ENCODE measurements around the gene ANAPC7. TPM values are rescaled to one million over a fixed set of nuclear protein-coding genes. Genes with fewer than 3 reads are reported as not detected.

Gene ANAPC7
- polyA plus RNA-seq, 1 donor (not counting 4 experiments of a cell fraction or from before 2014, with no cell fraction given) = 68.2 TPM

- Histone ChIP-seq H3K4me3 (ENCODE audit: control insufficient read depth in 2 of 3, extremely low read depth in 1 of 3, insufficient read depth in 2 of 3, low read depth in 1 of 3, low read length in 3 of 3) (no peak overlapping the region), H3K9me1 (ENCODE audit: control insufficient read depth, extremely low read depth, insufficient read depth, low read length) (no peaks in the 10 kb centered on the region), H3K27me3 (ENCODE audit: control insufficient read depth, extremely low read depth, insufficient read depth, low read length) (no peaks in the 10 kb centered on the region), H3K27ac (ENCODE audit: control insufficient read depth, insufficient read depth, low read length) (no peak overlapping the region), H4K20me1 (ENCODE audit: control insufficient read depth, extremely low read depth, insufficient read depth, low read length) (peaks cover 3% of the 10 kb centered on the region), H3K36me3 (ENCODE audit: control insufficient read depth in 2 of 2, extremely low read depth in 1 of 2, insufficient read depth in 2 of 2, low read length in 2 of 2) (peaks cover 55 to 75% of the 10 kb centered on the region in 2 experiments), H3K9ac (ENCODE audit: control insufficient read depth, extremely low read depth, insufficient read depth, low read length) (no peak overlapping the region), H2AFZ (ENCODE audit: control insufficient read depth, low read length) (no peak overlapping the region), H3K4me1 (ENCODE audit: control insufficient read depth, extremely low read depth, insufficient read depth, low read length) (peaks cover 15% of the 10 kb centered on the region), H3K79me2 (ENCODE audit: control insufficient read depth, insufficient read depth, low read length) (peaks cover 34% of the 10 kb centered on the region), H3K4me2 (ENCODE audit: control insufficient read depth, extremely low read depth, insufficient read depth, low read depth, low read length) (no peak overlapping the region), H3K9me3 (ENCODE audit: control insufficient read depth, low read depth, low read length) (no peaks in the 10 kb centered on the region)
- DNase-seq (ENCODE audit: low read depth, low spot score) (no peak), FAIRE-seq (no peak)
- dilution Hi-C loops (cut with MboI; ENCODE audit: extremely low pct_ligation_motif_present, low sequenced_read_pairs) = no loop called here
- TF ChIP-seq EZH2 (IDR thresholded peaks at IDR 0.05; ENCODE audit: low read length) = no peak
- TF ChIP-seq, protein P1, sequence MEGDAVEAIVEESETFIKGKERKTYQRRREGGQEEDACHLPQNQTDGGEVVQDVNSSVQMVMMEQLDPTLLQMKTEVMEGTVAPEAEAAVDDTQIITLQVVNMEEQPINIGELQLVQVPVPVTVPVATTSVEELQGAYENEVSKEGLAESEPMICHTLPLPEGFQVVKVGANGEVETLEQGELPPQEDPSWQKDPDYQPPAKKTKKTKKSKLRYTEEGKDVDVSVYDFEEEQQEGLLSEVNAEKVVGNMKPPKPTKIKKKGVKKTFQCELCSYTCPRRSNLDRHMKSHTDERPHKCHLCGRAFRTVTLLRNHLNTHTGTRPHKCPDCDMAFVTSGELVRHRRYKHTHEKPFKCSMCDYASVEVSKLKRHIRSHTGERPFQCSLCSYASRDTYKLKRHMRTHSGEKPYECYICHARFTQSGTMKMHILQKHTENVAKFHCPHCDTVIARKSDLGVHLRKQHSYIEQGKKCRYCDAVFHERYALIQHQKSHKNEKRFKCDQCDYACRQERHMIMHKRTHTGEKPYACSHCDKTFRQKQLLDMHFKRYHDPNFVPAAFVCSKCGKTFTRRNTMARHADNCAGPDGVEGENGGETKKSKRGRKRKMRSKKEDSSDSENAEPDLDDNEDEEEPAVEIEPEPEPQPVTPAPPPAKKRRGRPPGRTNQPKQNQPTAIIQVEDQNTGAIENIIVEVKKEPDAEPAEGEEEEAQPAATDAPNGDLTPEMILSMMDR (optimal IDR thresholded peaks at IDR 0.05 in 1 of 3, IDR thresholded peaks at IDR 0.05 in 1 of 3, conservative IDR thresholded peaks at IDR 0.05 in 1 of 3; ENCODE audit: extremely low read depth in 1 of 3, insufficient read depth in 2 of 3, low read length in 3 of 3) = no peak
These were observed 65.4 kb downstream of the ANAPC7 start for GRCh38 chr12:110337912-110338710.

DNA sequence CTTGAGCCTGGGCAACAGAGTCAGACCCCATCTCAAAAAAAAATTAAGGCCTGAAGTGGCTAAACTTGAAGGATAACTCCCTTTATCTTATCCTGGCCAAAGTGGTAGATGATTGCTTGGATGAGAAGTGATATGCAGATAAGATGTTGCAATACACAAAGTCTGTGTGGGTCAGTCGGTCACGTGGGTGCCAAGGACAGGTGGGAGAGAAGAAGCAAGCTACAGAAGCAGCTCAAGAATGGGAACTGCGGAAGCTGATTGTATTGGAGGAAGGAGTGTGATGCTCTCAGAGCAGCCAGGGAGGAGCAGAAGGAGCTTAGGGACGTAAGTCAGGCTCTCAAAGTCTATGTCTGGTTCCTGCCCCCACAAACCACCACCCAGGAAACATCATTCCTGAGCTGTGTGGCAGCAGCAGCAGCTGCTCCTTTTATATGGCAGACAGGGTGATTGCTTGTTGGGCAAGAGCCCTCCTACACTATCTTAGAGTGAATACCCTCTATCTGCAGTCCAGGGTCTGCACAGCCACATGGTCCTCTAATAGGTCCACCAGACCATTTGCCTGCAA lies 67.9 kb downstream of the ANAPC7 start:
- Histone ChIP-seq H3K9ac (ENCODE audit: control insufficient read depth, extremely low read depth, insufficient read depth, low read length) (no peak overlapping the region), H3K4me3 (ENCODE audit: control insufficient read depth in 2 of 3, extremely low read depth in 1 of 3, insufficient read depth in 2 of 3, low read depth in 1 of 3, low read length in 3 of 3) (no peak overlapping the region), H2AFZ (ENCODE audit: control insufficient read depth, low read length) (no peak overlapping the region), H4K20me1 (ENCODE audit: control insufficient read depth, extremely low read depth, insufficient read depth, low read length) (peaks cover 11% of the 10 kb centered on the region), H3K79me2 (ENCODE audit: control insufficient read depth, insufficient read depth, low read length) (peaks cover 47% of the 10 kb centered on the region), H3K36me3 (ENCODE audit: control insufficient read depth in 2 of 2, extremely low read depth in 1 of 2, insufficient read depth in 2 of 2, low read length in 2 of 2) (peaks cover 55 to 66% of the 10 kb centered on the region in 2 experiments), H3K9me1 (ENCODE audit: control insufficient read depth, extremely low read depth, insufficient read depth, low read length) (no peaks in the 10 kb centered on the region), H3K4me1 (ENCODE audit: control insufficient read depth, extremely low read depth, insufficient read depth, low read length) (peaks cover 9% of the 10 kb centered on the region), H3K9me3 (ENCODE audit: control insufficient read depth, low read depth, low read length) (no peaks in the 10 kb centered on the region), H3K4me2 (ENCODE audit: control insufficient read depth, extremely low read depth, insufficient read depth, low read depth, low read length) (no peak overlapping the region), H3K27ac (ENCODE audit: control insufficient read depth, insufficient read depth, low read length) (no peak overlapping the region), H3K27me3 (ENCODE audit: control insufficient read depth, extremely low read depth, insufficient read depth, low read length) (no peaks in the 10 kb centered on the region)
- no peak for DNase-seq (ENCODE audit: low read depth, low spot score)
- TF ChIP-seq, protein P1 (optimal IDR thresholded peaks at IDR 0.05 in 1 of 3, IDR thresholded peaks at IDR 0.05 in 1 of 3, conservative IDR thresholded peaks at IDR 0.05 in 1 of 3; ENCODE audit: extremely low read depth in 1 of 3, insufficient read depth in 2 of 3, low read length in 3 of 3) = no peak
- TF ChIP-seq EZH2 (IDR thresholded peaks at IDR 0.05; ENCODE audit: low read length) = no peak
- dilution Hi-C loops (cut with MboI; ENCODE audit: extremely low pct_ligation_motif_present, low sequenced_read_pairs) = no loop called here
- FAIRE-seq = no peak
